ENCODE results near the gene PIGBOS1. TPM values are rescaled to one million over a fixed set of nuclear protein-coding genes. Genes with fewer than 3 reads are reported as not detected.
A peak's percentile ranks its signal among the peaks of the same experiment; 100 is the strongest.
"Not testable (repeated sequence)": the region's sequence is repeated elsewhere in the genome, so short reads cannot be mapped to it uniquely, and the experiment has no call there.

Gene PIGBOS1
- total RNA-seq, 2 experiments from 2014 or later = 8.8 to 11.0 TPM

- POLR2A ChIA-PET = interaction anchor here (0.6 to 0.8 kb wide), 2 partner anchors 70 to 94 kb away, joined by 3 read pairs; partner anchors contain the start of gene RSL24D1
- H3K9me3 Mint-ChIP-seq (ENCODE audit: low read depth) = no peaks in the 10 kb centered on the region
- CTCF ChIA-PET = interaction anchor here (0.7 to 5.2 kb wide), 13 partner anchors 15 to 123 kb away, joined by 3 to 65 read pairs (median 4); partner anchors contain the start of genes PIGB, PIGBOS1 and RSL24D1
Measured at GRCh38 chr15:55290528-55291057, 28.3 kb downstream of the PIGBOS1 start.

GRCh38 chr15:55289746-55290527, 29.0 kb downstream of the PIGBOS1 start, which contains the start of gene RAB27A:
Gene RAB27A (minus strand): TSS chr15:55289813. CDS start chr15:55234934, 54,879 bp downstream.
- H3K27me3 Mint-ChIP-seq = no peaks in the 10 kb centered on the region
- DNase-seq (peak; percentile 90), ATAC-seq (peak; percentile 73)
- peaks cover 37% of the 10 kb centered on the region for H3K4me1 Mint-ChIP-seq
- intact Hi-C loops (cut with DNase I, micrococcal nuclease) = loop anchor here (1.0 to 2.0 kb wide), 9 partner anchors 10 to 1207 kb away; partner anchors contain the start of genes CCPG1 (in 1 of the 2), PIERCE2 (in 1 of the 2), PIGB (in 1 of the 2) and PIGBOS1 (in 1 of the 2)
- ChIA-PET POLR2A (interaction anchor here (0.8 kb wide), 1 partner anchor 69 kb away, joined by 3 read pairs; no protein-coding TSS in a partner anchor), CTCF (interaction anchor here (0.7 to 5.2 kb wide), 8 partner anchors 23 to 123 kb away, joined by 3 to 65 read pairs (median 4); partner anchors contain the start of genes PIGB and PIGBOS1)
- peaks cover 40% of the 10 kb centered on the region for H3K36me3 Mint-ChIP-seq (ENCODE audit: low read depth)
- H3K9me3 Mint-ChIP-seq (ENCODE audit: low read depth) = no peaks in the 10 kb centered on the region
- peak within 1 kb of the TSS; percentile 90 for H3K27ac Mint-ChIP-seq
- peak within 1 kb of the TSS; percentile 89 for H3K4me3 Mint-ChIP-seq

More at GRCh38 chr15:55290528-55291057, 28.3 kb downstream of the PIGBOS1 start:
- intact Hi-C loops (cut with DNase I, micrococcal nuclease) = loop anchor here (1.0 to 2.0 kb wide), 6 partner anchors 23 to 1208 kb away; partner anchors contain the start of genes CCPG1 (in 1 of the 2) and PIERCE2 (in 1 of the 2)
- ATAC-seq (peak; percentile 80), DNase-seq (peak; percentile 92)
- H3K4me3 Mint-ChIP-seq = peak overlapping the region; percentile 89
- H3K27me3 Mint-ChIP-seq = no peaks in the 10 kb centered on the region
- peak overlapping the region; percentile 89 for H3K27ac Mint-ChIP-seq
- H3K36me3 Mint-ChIP-seq (ENCODE audit: low read depth) = peaks cover 34% of the 10 kb centered on the region
- peaks cover 30% of the 10 kb centered on the region for H3K4me1 Mint-ChIP-seq

GRCh38 chr15:55289011-55289745, 29.7 kb downstream of the PIGBOS1 start:
- Mint-ChIP-seq H3K4me3 (peak overlapping the region; percentile 89), H3K27me3 (no peaks in the 10 kb centered on the region), H3K4me1 (peaks cover 44% of the 10 kb centered on the region), H3K36me3 (ENCODE audit: low read depth) (peaks cover 45% of the 10 kb centered on the region), H3K9me3 (ENCODE audit: low read depth) (no peaks in the 10 kb centered on the region), H3K27ac (peak overlapping the region; percentile 90)
- intact Hi-C loops (cut with DNase I, micrococcal nuclease) = loop anchor here (1.0 to 2.0 kb wide), 3 partner anchors 9 to 48 kb away; partner anchors contain the start of genes PIGB (in 1 of the 2) and PIGBOS1 (in 1 of the 2)
- DNase-seq = peak; percentile 69
- ChIA-PET CTCF (interaction anchor here (1.2 to 1.5 kb wide), 3 partner anchors 19 to 71 kb away, joined by 3 to 4 read pairs (median 3); no protein-coding TSS in a partner anchor), POLR2A (no interaction called here)
- ATAC-seq = peak; percentile 34

- ATAC-seq = no peak
- no peaks in the 10 kb centered on the region for H3K27me3 Mint-ChIP-seq
- H3K36me3 Mint-ChIP-seq (ENCODE audit: low read depth) = peaks cover 49% of the 10 kb centered on the region
- no peak for DNase-seq
- peaks cover 54% of the 10 kb centered on the region for H3K4me1 Mint-ChIP-seq
- ChIA-PET CTCF (interaction anchor here (0.9 to 1.5 kb wide), 4 partner anchors 18 to 70 kb away, joined by 3 to 6 read pairs (median 4); no protein-coding TSS in a partner anchor), POLR2A (interaction anchor here (0.8 kb wide), 2 partner anchors 21 to 35 kb away, joined by 3 to 5 read pairs; no protein-coding TSS in a partner anchor)
- H3K9me3 Mint-ChIP-seq (ENCODE audit: low read depth) = no peaks in the 10 kb centered on the region
- peak overlapping the region; percentile 89 for H3K4me3 Mint-ChIP-seq
- peak overlapping the region; percentile 90 for H3K27ac Mint-ChIP-seq
- intact Hi-C loops (cut with DNase I, micrococcal nuclease) = loop anchor here in 1 of 2 experiments (2.0 kb wide), 1 partner anchor 47 kb away; no protein-coding TSS in a partner anchor
Measured at GRCh38 chr15:55288006-55288717, 30.8 kb downstream of the PIGBOS1 start.

- POLR2A ChIA-PET; intact Hi-C loops (cut with DNase I, micrococcal nuclease); ATAC-seq; CTCF ChIA-PET; H3K27me3 Mint-ChIP-seq; H3K9me3 Mint-ChIP-seq (ENCODE audit: low read depth); DNase-seq: not testable (repeated sequence)
- H3K4me1 Mint-ChIP-seq = peaks cover 70% of the 10 kb centered on the region
- peak overlapping the region; percentile 64 for H3K27ac Mint-ChIP-seq
- H3K4me3 Mint-ChIP-seq = peak overlapping the region; percentile 89
- H3K36me3 Mint-ChIP-seq (ENCODE audit: low read depth) = peaks cover 56% of the 10 kb centered on the region
Measured at GRCh38 chr15:55286442-55287189, 32.3 kb downstream of the PIGBOS1 start.

- Mint-ChIP-seq H3K36me3 (ENCODE audit: low read depth) (peaks cover 67% of the 10 kb centered on the region), H3K9me3 (ENCODE audit: low read depth) (no peaks in the 10 kb centered on the region), H3K4me1 (peaks cover 87% of the 10 kb centered on the region), H3K27ac (peak overlapping the region; percentile 75), H3K4me3 (peak overlapping the region; percentile 89), H3K27me3 (no peaks in the 10 kb centered on the region)
- intact Hi-C loops (cut with DNase I, micrococcal nuclease) = no loop called here
- DNase-seq (no peak), ATAC-seq (no peak)
- CTCF ChIA-PET = interaction anchor here (0.8 kb wide), 1 partner anchor 52 kb away, joined by 4 read pairs; no protein-coding TSS in a partner anchor
- POLR2A ChIA-PET = no interaction called here
Measured at GRCh38 chr15:55284426-55284825, 34.5 kb downstream of the PIGBOS1 start.

- H3K4me3 Mint-ChIP-seq = peak overlapping the region; percentile 54
- no peaks in the 10 kb centered on the region for H3K27me3 Mint-ChIP-seq
- DNase-seq = peak; percentile 23
- POLR2A ChIA-PET = interaction anchor here (0.8 kb wide), 1 partner anchor 45 kb away, joined by 3 read pairs; no protein-coding TSS in a partner anchor
- ATAC-seq = no peak
- H3K36me3 Mint-ChIP-seq (ENCODE audit: low read depth) = peaks cover 66% of the 10 kb centered on the region
- CTCF ChIA-PET = interaction anchor here (1.7 kb wide), 1 partner anchor 14 kb away, joined by 5 read pairs; no protein-coding TSS in a partner anchor
- H3K4me1 Mint-ChIP-seq = peaks cover 94% of the 10 kb centered on the region
- peak overlapping the region; percentile 85 for H3K27ac Mint-ChIP-seq
- H3K9me3 Mint-ChIP-seq (ENCODE audit: low read depth) = no peaks in the 10 kb centered on the region
- intact Hi-C loops (cut with DNase I, micrococcal nuclease) = loop anchor here (1.0 kb wide), 2 partner anchors 45 to 46 kb away; no protein-coding TSS in a partner anchor
Measured at GRCh38 chr15:55283379-55284147, 35.4 kb downstream of the PIGBOS1 start.

- ChIA-PET CTCF (interaction anchor here (0.6 to 1.7 kb wide), 9 partner anchors 11 to 157 kb away, joined by 3 to 5 read pairs (median 3); no protein-coding TSS in a partner anchor), POLR2A (interaction anchor here (0.5 to 1.1 kb wide), 4 partner anchors 15 to 63 kb away, joined by 3 to 6 read pairs (median 4); no protein-coding TSS in a partner anchor)
- peaks cover 57% of the 10 kb centered on the region for H3K36me3 Mint-ChIP-seq (ENCODE audit: low read depth)
- H3K4me1 Mint-ChIP-seq = peaks cover 95% of the 10 kb centered on the region
- DNase-seq (peak; percentile 22), ATAC-seq (peak; percentile 21)
- H3K4me3 Mint-ChIP-seq = peak overlapping the region; percentile 54
- peak overlapping the region; percentile 85 for H3K27ac Mint-ChIP-seq
- intact Hi-C loops (cut with DNase I, micrococcal nuclease) = no loop called here
- no peaks in the 10 kb centered on the region for H3K9me3 Mint-ChIP-seq (ENCODE audit: low read depth)
- H3K27me3 Mint-ChIP-seq = no peaks in the 10 kb centered on the region
Measured at GRCh38 chr15:55282284-55282833, 36.6 kb downstream of the PIGBOS1 start.

Data from activated CD4-positive, alpha-beta T cell treated with anti-CD3 and anti-CD28 coated beads for 36 hours (primary cell).